HFF-Myc (cell line): ENCODE data around the gene OR10G2.

Source experiments
- DNase-seq: peaks from one replicate; pipeline ENCODE4 v3.0.0-alpha.2; 2011; ENCODE audit warnings: low read depth; ENCODE audit errors: extremely low read depth
- H3K4me3 ChIP-seq: replicated peaks from 2 replicates; pipeline ENCODE4 v1.5.1; 2011; ENCODE audit warnings: low read depth, mild to moderate bottlenecking, control low read depth, low read length
- CTCF ChIP-seq: IDR thresholded peaks from 2 replicates; pipeline ENCODE4 v1.5.1; 2012; ENCODE audit warnings: mild to moderate bottlenecking, low read depth, low read length, control low read depth; ENCODE audit errors: missing control alignments

Gene OR10G2

DNA sequence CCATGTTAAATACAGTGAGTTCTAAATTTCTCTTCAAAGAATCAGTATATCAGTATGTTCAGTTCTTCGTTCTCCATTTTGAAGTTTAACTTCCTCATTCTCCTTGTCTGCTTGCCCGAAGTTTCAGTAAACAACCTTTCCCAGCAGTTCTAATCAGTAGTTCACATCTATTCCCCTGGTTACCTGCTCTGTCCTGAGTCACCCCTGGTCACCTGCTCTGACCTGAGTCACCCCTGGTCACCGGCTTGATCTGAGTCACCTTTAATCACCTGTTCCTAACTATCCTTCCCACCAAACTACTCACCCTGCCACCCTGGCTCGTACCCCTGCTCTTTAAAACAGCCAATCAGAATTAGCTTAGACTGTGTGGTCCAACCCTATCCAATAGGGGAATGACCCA lies 45.4 kb downstream of the OR10G2 start:
- no peak for DNase-seq
- no peak overlapping the region for H3K4me3 ChIP-seq
- no peak for TF ChIP-seq CTCF
